MM.1S (cell line): ENCODE results near the gene GALNT6.

ENCODE experiments used
- DNase-seq: peaks from one replicate; pipeline ENCODE4 v3.0.0-alpha.2; 2015
- H2AFZ ChIP-seq: fragments of 300-600 bp; sonication (generic); 2 replicates; pipeline ENCODE4 v1.6.0; 2016; ENCODE audit warnings: antibody characterized with exemption, low read length
- H3F3A ChIP-seq: fragments of 300-600 bp; sonication (generic); 2 replicates; pipeline ENCODE4 v1.6.1; 2016; ENCODE audit warnings: mild to moderate bottlenecking, antibody characterized with exemption, low read length, moderate library complexity, mixed read lengths; ENCODE audit not compliant: insufficient read depth
- H3K27ac ChIP-seq: fragments of 300-600 bp; sonication (generic); 2 replicates; pipeline ENCODE4 v1.5.1; 2016; ENCODE audit warnings: mild to moderate bottlenecking, low read length
- H3K27me3 ChIP-seq: fragments of 300-600 bp; sonication (generic); replicated peaks from 2 replicates; pipeline ENCODE4 v1.6.0; 2016; ENCODE audit warnings: low read length; ENCODE audit not compliant: insufficient read depth
- H3K36me3 ChIP-seq: fragments of 300-600 bp; sonication (generic); replicated peaks from 2 replicates; pipeline ENCODE4 v1.6.1; 2016; ENCODE audit warnings: mild to moderate bottlenecking, low read length, mixed read lengths; ENCODE audit not compliant: insufficient read depth
- H3K4me1 ChIP-seq: fragments of 300-600 bp; sonication (generic); 2 replicates; pipeline ENCODE4 v1.6.1; 2016; ENCODE audit warnings: low read length, mixed read lengths
- H3K4me2 ChIP-seq: fragments of 300-600 bp; sonication (generic); 2 replicates; pipeline ENCODE4 v1.6.0; 2016; ENCODE audit warnings: low read depth, low read length
- H3K4me3 ChIP-seq: fragments of 300-600 bp; sonication (generic); 2 replicates; pipeline ENCODE4 v1.5.1; 2016; ENCODE audit warnings: low read length, mixed read lengths
- H3K79me2 ChIP-seq: fragments of 300-600 bp; sonication (generic); 2 replicates; pipeline ENCODE4 v1.6.1; 2016; ENCODE audit warnings: mixed run types, low read length, mixed read lengths
- H3K9ac ChIP-seq: fragments of 300-600 bp; sonication (generic); 2 replicates; pipeline ENCODE4 v1.6.1; 2016; ENCODE audit warnings: low read length, mixed read lengths
- H3K9me2 ChIP-seq: fragments of 300-600 bp; sonication (generic); replicated peaks from 2 replicates; pipeline ENCODE4 v1.6.1; 2016; ENCODE audit warnings: mild to moderate bottlenecking, low read length, mixed read lengths; ENCODE audit not compliant: insufficient read depth
- H3K9me3 ChIP-seq: fragments of 300-600 bp; sonication (generic); replicated peaks from 2 replicates; pipeline ENCODE4 v1.6.1; 2016; ENCODE audit warnings: mild to moderate bottlenecking, low read length, mixed read lengths; ENCODE audit not compliant: insufficient read depth
- H4K20me1 ChIP-seq: fragments of 300-600 bp; sonication (generic); 2 replicates; pipeline ENCODE4 v1.6.1; 2016; ENCODE audit warnings: mild to moderate bottlenecking, low read length, moderate library complexity, mixed read lengths; ENCODE audit not compliant: insufficient read depth
- EZH2 ChIP-seq: fragments of 300-600 bp; sonication (generic); optimal IDR thresholded peaks from 2 replicates; pipeline ENCODE3; 2017; ENCODE audit warnings: low read depth, mild to moderate bottlenecking, antibody characterized with exemption, low read length, mixed read lengths
- EZH2phosphoT487 ChIP-seq: fragments of 300-600 bp; sonication (generic); IDR thresholded peaks from 2 replicates; pipeline ENCODE4 v1.6.1; 2018; ENCODE audit warnings: antibody characterized with exemption, low read length
- TF ChIP-seq, protein P1 (sequence below): fragments of 300-600 bp; sonication (generic); IDR thresholded peaks from 2 replicates; pipeline ENCODE4 v1.5.1; 2016; ENCODE audit warnings: antibody characterized with exemption, low read length, mixed read lengths

Gene GALNT6

DNA sequence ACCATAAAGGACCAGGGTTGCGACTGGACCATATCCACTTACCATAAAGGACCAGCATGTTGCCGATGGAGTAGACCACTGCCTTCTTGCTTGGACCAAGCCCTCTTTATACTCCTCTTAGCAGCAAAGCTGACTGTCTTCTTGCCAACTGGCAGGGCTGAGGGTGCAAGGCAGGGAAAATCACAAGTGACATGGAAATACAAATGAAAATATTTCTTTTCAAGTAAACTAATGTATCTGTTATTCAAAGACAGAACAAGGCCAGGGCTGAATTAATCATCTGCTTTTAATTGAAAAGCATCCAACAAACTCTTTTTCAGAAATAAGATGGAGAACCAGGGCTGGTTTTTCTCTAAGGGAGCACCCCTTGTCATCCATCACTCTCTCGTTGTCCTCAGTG lies 44.6 kb downstream of the GALNT6 start, which contains the start of gene CELA1:
TSS of gene CELA1 (minus strand) at position 99 of the 400 bp plus-strand sequence. CDS start at position 58, 41 bp downstream.
- H3K27ac ChIP-seq = no peak within 1 kb of the TSS
- TF ChIP-seq EZH2 = no peak
- TF ChIP-seq, protein P1, sequence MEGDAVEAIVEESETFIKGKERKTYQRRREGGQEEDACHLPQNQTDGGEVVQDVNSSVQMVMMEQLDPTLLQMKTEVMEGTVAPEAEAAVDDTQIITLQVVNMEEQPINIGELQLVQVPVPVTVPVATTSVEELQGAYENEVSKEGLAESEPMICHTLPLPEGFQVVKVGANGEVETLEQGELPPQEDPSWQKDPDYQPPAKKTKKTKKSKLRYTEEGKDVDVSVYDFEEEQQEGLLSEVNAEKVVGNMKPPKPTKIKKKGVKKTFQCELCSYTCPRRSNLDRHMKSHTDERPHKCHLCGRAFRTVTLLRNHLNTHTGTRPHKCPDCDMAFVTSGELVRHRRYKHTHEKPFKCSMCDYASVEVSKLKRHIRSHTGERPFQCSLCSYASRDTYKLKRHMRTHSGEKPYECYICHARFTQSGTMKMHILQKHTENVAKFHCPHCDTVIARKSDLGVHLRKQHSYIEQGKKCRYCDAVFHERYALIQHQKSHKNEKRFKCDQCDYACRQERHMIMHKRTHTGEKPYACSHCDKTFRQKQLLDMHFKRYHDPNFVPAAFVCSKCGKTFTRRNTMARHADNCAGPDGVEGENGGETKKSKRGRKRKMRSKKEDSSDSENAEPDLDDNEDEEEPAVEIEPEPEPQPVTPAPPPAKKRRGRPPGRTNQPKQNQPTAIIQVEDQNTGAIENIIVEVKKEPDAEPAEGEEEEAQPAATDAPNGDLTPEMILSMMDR = no peak
- TF ChIP-seq EZH2phosphoT487 = no peak
- no peak for DNase-seq
- H3K27me3 ChIP-seq = no peaks in the 10 kb centered on the region
- no peaks in the 10 kb centered on the region for H4K20me1 ChIP-seq
- no peaks in the 10 kb centered on the region for H3F3A ChIP-seq
- H3K9me2 ChIP-seq = no peaks in the 10 kb centered on the region
- no peaks in the 10 kb centered on the region for H3K79me2 ChIP-seq
- H3K9me3 ChIP-seq = no peaks in the 10 kb centered on the region
- no peaks in the 10 kb centered on the region for H3K4me1 ChIP-seq
- no peak within 1 kb of the TSS for H2AFZ ChIP-seq
- H3K4me2 ChIP-seq = no peak within 1 kb of the TSS
- H3K4me3 ChIP-seq = no peak within 1 kb of the TSS
- H3K9ac ChIP-seq = no peak within 1 kb of the TSS
- H3K36me3 ChIP-seq = no peaks in the 10 kb centered on the region

DNA sequence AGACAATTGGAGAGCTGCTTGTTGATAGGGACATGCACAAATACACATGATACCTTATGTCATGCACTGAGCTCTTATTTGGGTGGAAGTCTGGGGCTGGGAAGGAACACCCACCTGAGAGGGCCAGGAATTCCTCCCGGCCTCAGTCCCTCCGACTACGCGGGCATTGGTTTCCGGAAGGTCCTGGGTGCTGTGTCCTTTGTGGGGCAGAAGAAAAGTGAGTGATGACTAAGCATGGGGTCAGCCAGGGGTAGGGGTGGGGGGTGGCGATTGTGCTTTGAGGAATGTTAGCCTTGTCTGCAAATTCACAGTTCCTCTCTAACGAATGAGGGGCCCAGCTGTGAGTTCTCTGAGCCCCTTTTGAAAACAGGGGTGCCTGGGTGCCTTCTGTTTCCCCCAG lies 45.5 kb downstream of the GALNT6 start:
- Histone ChIP-seq H2AFZ (no peak overlapping the region), H3K36me3 (no peaks in the 10 kb centered on the region), H3K27me3 (no peaks in the 10 kb centered on the region), H3K9ac (no peak overlapping the region), H3K9me2 (no peaks in the 10 kb centered on the region), H4K20me1 (no peaks in the 10 kb centered on the region), H3K9me3 (no peaks in the 10 kb centered on the region), H3K4me2 (no peak overlapping the region), H3K79me2 (no peaks in the 10 kb centered on the region), H3K4me1 (peaks cover 4% of the 10 kb centered on the region; the same call in 1 of the 2 replicates), H3K27ac (no peak overlapping the region), H3K4me3 (no peak overlapping the region), H3F3A (no peaks in the 10 kb centered on the region)
- no peak for DNase-seq
- TF ChIP-seq EZH2phosphoT487 (no peak), EZH2 (no peak)
- TF ChIP-seq, protein P1 = no peak

DNA sequence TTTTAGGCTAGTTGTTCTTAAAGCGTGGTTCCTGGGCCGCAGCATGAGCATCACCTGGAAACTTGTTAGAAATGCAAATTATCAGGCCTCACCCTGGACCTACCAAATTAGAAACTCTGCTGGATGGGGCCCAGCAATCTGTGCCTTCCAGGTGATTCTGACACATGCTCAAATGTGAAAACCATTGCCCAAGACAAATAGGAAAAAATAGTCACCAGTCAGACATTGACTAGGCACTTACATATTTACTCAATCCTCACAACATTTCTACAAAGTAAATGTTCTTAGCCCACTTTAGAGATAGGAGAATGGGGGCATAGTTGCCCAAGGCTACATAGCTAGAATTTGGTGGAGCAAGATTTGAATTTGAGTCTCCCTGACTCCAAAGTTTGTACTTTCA lies 48.0 kb downstream of the GALNT6 start:
- H3K27me3 ChIP-seq = no peaks in the 10 kb centered on the region
- peaks cover 4% of the 10 kb centered on the region; the same call in 1 of the 2 replicates for H3K4me1 ChIP-seq
- H3K9me2 ChIP-seq = no peaks in the 10 kb centered on the region
- no peak overlapping the region for H3K4me2 ChIP-seq
- H3F3A ChIP-seq = no peaks in the 10 kb centered on the region
- H3K9me3 ChIP-seq = no peaks in the 10 kb centered on the region
- H3K4me3 ChIP-seq = no peak overlapping the region
- no peak for TF ChIP-seq EZH2
- no peak for TF ChIP-seq EZH2phosphoT487
- TF ChIP-seq, protein P1 = no peak
- H2AFZ ChIP-seq = no peak overlapping the region
- H3K27ac ChIP-seq = no peak overlapping the region
- no peak for DNase-seq
- H3K9ac ChIP-seq = no peak overlapping the region
- H3K79me2 ChIP-seq = no peaks in the 10 kb centered on the region
- H3K36me3 ChIP-seq = no peaks in the 10 kb centered on the region
- no peaks in the 10 kb centered on the region for H4K20me1 ChIP-seq
